Cardiac fibroblast (primary cell): Measurements from ENCODE around the gene NAV2.

Experiments
- DNase-seq, 2 donors: peaks; one replicate each; pipeline versions ENCODE4 v3.0.0 to v3.0.0-alpha.2; 2010; ENCODE audit warnings: low read depth in 2 of 2
- H3K4me3 ChIP-seq, 2 donors: replicated peaks in 1 of 2; 1 replicate in 1 of 2; 2 replicates in 1 of 2; pipeline ENCODE4 v1.5.1; 2011; ENCODE audit warnings: low read depth in 2 of 2, low read length in 2 of 2, mild to moderate bottlenecking in 2 of 2, moderate library complexity in 1 of 2
- CTCF ChIP-seq: IDR thresholded peaks from one replicate; pipeline ENCODE4 v1.5.1; 2011; ENCODE audit warnings: low read depth, mild to moderate bottlenecking, low read length, inconsistent platforms

Gene NAV2

GRCh38 chr11:20026629-20027555 lies 314.3 kb downstream of the NAV2 start:
- no peak overlapping the region for H3K4me3 ChIP-seq
- DNase-seq, result peak in 1 of 2 donors; percentile 44
- no peak for TF ChIP-seq CTCF

DNA sequence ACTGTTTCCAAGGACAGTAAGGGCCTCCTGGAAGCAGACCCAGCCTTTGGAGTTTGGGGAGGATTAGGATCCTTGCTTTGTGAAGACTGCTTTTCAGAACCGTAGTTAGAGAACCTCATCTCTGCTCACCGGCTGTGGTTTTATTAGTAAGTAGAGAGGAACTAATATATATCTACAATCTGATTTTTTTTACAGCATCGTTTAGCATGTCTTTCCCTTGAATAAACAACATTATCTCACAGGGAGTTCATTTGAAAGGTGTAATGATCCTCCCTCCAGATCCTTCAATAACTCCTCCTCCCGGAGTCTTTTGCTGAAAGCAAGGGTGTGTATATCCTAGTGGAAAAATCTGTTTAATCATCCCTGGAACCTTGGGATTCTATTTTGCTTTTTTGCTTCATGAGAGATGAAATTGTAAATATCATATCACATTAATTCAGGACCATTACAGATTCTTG lies 314.9 kb downstream of the NAV2 start:
- DNase-seq, result no peak
- H3K4me3 ChIP-seq, result no peak overlapping the region
- TF ChIP-seq CTCF, result no peak

- no peak for DNase-seq
- no peak overlapping the region for H3K4me3 ChIP-seq
- TF ChIP-seq CTCF, result no peak
Observed at GRCh38 chr11:20029193-20029592, 316.6 kb downstream of the NAV2 start.

- DNase-seq, result no peak
- no peak overlapping the region for H3K4me3 ChIP-seq
- TF ChIP-seq CTCF, result no peak
Observed at GRCh38 chr11:20030472-20030871, 317.8 kb downstream of the NAV2 start.

DNA sequence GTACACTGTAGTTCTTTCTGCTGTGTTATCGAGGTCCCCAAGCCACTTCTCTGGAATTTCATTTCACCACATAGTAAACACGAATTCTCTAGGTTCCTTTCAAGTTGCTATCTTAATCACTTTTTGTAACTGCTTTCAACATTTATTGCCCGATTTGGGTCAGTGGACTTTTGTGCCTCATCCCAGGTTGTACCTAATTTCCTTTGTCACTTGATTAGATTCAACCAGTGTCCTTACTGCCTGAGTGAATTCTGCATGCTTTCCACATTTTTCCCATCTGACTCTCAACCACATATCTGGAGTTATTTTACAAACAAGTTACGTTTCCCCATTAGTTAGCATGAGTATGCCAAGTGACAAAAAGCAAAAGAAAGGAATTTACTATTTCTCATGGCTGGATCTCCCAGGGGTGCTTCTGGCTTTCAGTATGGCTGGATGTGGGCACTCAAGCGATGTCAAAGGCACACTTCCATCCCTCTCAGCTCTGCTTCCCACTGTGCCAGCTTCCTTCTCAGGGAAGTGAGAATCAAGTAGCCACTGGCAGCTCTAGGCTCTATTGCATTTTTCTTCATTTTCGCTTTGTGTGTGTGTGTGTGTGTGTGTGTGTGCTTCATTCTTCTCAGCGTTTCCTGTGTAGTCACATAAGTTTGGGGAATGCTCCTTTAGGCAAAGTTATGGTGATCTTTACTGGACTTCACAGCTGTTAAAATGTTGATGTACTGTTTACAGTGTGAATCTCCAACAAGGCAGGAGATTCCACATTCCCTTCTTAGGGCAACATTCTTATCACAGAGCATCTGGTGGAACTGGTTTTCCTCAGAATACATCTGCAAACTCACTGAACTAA lies 318.7 kb downstream of the NAV2 start:
- H3K4me3 ChIP-seq, result no peak overlapping the region
- peak; percentile 83 to 84 for DNase-seq
- no peak for TF ChIP-seq CTCF

- DNase-seq, result no peak
- TF ChIP-seq CTCF, result no peak
- H3K4me3 ChIP-seq, result no peak overlapping the region
Observed at GRCh38 chr11:20032127-20032526, 319.5 kb downstream of the NAV2 start.
